Spleen (tissue), 11 donors: Measurements from ENCODE around the gene RGS7BP. TPM values are rescaled to one million over a fixed set of nuclear protein-coding genes. Genes with fewer than 3 reads are reported as not detected.

Experiments used
- DNase-seq: peaks from one replicate; pipeline ENCODE4 v3.0.0-alpha.2; 2020
- H3K27ac ChIP-seq, 8 donors: fragments of 200-600 bp; sonication (generic) in 7 of 8; 1 replicate in 4 of 8; 2 replicates in 4 of 8; pipeline versions ENCODE4 v1.5.0 to v1.8.0; 2016 to 2021; ENCODE audit warnings: inconsistent platforms in 4 of 8, mild to moderate bottlenecking in 4 of 8, moderate library complexity in 1 of 8
- H3K27me3 ChIP-seq, 7 donors: fragments of 200-600 bp; sonication (generic) in 6 of 7; replicated peaks in 1 of 7; 1 replicate in 4 of 7; 2 replicates in 3 of 7; pipeline versions ENCODE4 v1.5.0 to v1.8.0; 2016 to 2021; ENCODE audit warnings: inconsistent platforms in 3 of 7, mild to moderate bottlenecking in 1 of 7
- H3K36me3 ChIP-seq, 6 donors: fragments of 200-600 bp; sonication (generic) in 5 of 6; 1 replicate in 4 of 6; 2 replicates in 2 of 6; pipeline versions ENCODE4 v1.5.0 to v1.8.0; 2016 to 2021; ENCODE audit warnings: inconsistent platforms in 2 of 6
- H3K4me1 ChIP-seq, 6 donors: fragments of 200-600 bp; sonication (generic) in 5 of 6; 1 replicate in 3 of 6; 2 replicates in 3 of 6; pipeline versions ENCODE4 v1.5.0 to v1.8.0; 2016 to 2021; ENCODE audit warnings: inconsistent platforms in 3 of 6
- H3K4me3 ChIP-seq, 8 donors: fragments of 200-600 bp; sonication (generic) in 7 of 8; 1 replicate in 4 of 8; 2 replicates in 4 of 8; pipeline versions ENCODE4 v1.5.0 to v1.8.0; 2016 to 2021; ENCODE audit warnings: inconsistent platforms in 4 of 8, mild to moderate bottlenecking in 4 of 8, moderate library complexity in 2 of 8
- H3K9me3 ChIP-seq, 8 donors: fragments of 200-600 bp; sonication (generic) in 7 of 8; 1 replicate in 4 of 8; 2 replicates in 4 of 8; pipeline versions ENCODE4 v1.5.0 to v1.8.0; 2016 to 2021; ENCODE audit warnings: inconsistent platforms in 4 of 8
- POLR2A ChIP-seq, 3 donors: fragments of 450-650 bp; IDR thresholded peaks; one replicate each; pipeline ENCODE4 v1.5.1; 2017; ENCODE audit warnings: antibody characterized with exemption in 3 of 3, mild to moderate bottlenecking in 1 of 3
- POLR2AphosphoS5 ChIP-seq, 3 donors: sonication (generic); formaldehyde crosslinking; IDR thresholded peaks; one replicate each; pipeline ENCODE4 v1.5.1; 2017; ENCODE audit warnings: antibody characterized with exemption in 3 of 3
- WGBS, 5 donors: extraction: QIAGEN DNeasy Blood & Tissue Kit in 3 of 5; methylation state at CpG; one replicate each; pipeline versions ENCODE4 v1.1.5 to v1.1.7; 2013 to 2018; 5-methylcytosine and 5-hydroxymethylcytosine counted together
- intact Hi-C: fragments of 100-400 bp; cut with DNase I; formaldehyde crosslinking; loops from one replicate; pipeline ENCODE4 v1.15.0; 2023; ENCODE audit warnings: low total_unique reads
- polyA plus RNA-seq, 3 donors: library from polyadenylated mRNA; stranded (reverse); fragments of 200-250 nt; gene quantifications; one replicate each; pipeline ENCODE4 v1.2.1, GENCODE V29; 2013
- total RNA-seq, 7 donors: library from RNA; depleted of rRNA in 3 of 7; stranded (reverse); fragments of >200 nt in 3 of 7; fragmentation: NEBNext Ultra II Directional in 4 of 7; extraction: Animal tissue kit (Norgen Biotek cat#: 25700) in 4 of 7; gene quantifications; one replicate each; pipeline versions ENCODE4 v1.1.0 to v1.2.1, GENCODE V29; 2016 to 2021
- TF ChIP-seq, protein P1 (sequence below), 11 experiments: fragments of 200-600 bp in 7 of 11; fragments of 450-650 bp in 4 of 11; sonication (generic) in 4 of 11; IDR thresholded peaks in 8 of 11; conservative IDR thresholded peaks in 3 of 11; 1 replicate in 7 of 11; 2 replicates in 4 of 11; pipeline versions ENCODE4 v1.4.0 to v1.8.0; 2016 to 2021; ENCODE audit warnings: antibody characterized with exemption in 11 of 11, inconsistent platforms in 4 of 11, mild to moderate bottlenecking in 1 of 11
- donor health status: healthy with polysubstance abuse.
- donor health status: DM: no; HTN: no; CAD: no; lungs with moderate emphysema.
- donor health status: DM: no; HTN: no; CAD: no.
- donor health status: Bipolar disorder and iron deficiency.
- donor health status: healthy.
- donor health status: DM: no; HTN: no; CAD: no.
- donor health status: DM: yes; HTN: yes; CAD: no.

RGS7BP gene
- total and polyA plus RNA-seq, 10 donors = 0.11 to 3.7 (median 0.73) TPM

DNA sequence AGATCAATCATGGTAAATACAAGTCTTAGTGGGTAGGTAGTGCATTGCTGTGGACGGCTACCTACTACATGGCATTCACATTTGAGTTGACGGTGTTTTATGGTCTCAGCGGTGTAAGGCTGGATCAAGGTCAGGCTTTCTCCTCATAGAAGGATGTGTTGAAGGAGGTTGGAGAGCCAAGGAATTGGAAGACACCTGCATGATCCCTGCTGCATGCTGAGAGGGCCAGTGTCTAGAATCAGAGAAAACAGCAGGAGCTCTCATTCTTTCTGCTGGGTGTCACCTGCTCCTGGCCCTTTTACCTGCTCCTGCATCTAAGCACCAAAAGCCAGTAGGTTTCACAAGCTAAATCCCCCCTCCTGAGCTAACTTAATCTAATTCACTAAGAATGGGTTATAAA, 88.2 kb downstream of the RGS7BP start:
- DNase-seq = no peak
- Histone ChIP-seq H3K27me3 (no peaks in the 10 kb centered on the region), H3K4me3 (no peak overlapping the region), H3K4me1 (no peaks in the 10 kb centered on the region), H3K27ac (no peak overlapping the region), H3K9me3 (no peaks in the 10 kb centered on the region), H3K36me3 (no peaks in the 10 kb centered on the region)
- TF ChIP-seq POLR2A (IDR thresholded peaks at IDR 0.05) (no peak), POLR2AphosphoS5 (IDR thresholded peaks at IDR 0.05) (no peak)
- TF ChIP-seq, protein P1, sequence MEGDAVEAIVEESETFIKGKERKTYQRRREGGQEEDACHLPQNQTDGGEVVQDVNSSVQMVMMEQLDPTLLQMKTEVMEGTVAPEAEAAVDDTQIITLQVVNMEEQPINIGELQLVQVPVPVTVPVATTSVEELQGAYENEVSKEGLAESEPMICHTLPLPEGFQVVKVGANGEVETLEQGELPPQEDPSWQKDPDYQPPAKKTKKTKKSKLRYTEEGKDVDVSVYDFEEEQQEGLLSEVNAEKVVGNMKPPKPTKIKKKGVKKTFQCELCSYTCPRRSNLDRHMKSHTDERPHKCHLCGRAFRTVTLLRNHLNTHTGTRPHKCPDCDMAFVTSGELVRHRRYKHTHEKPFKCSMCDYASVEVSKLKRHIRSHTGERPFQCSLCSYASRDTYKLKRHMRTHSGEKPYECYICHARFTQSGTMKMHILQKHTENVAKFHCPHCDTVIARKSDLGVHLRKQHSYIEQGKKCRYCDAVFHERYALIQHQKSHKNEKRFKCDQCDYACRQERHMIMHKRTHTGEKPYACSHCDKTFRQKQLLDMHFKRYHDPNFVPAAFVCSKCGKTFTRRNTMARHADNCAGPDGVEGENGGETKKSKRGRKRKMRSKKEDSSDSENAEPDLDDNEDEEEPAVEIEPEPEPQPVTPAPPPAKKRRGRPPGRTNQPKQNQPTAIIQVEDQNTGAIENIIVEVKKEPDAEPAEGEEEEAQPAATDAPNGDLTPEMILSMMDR (IDR thresholded peaks at IDR 0.05 in 8 of 11, conservative IDR thresholded peaks at IDR 0.05 in 3 of 11) = no peak
- intact Hi-C loops = no loop called here
- 74 to 98% (median 93%) methylated on average over 3 of the region's 3 CpGs for WGBS, 5 donors

DNA sequence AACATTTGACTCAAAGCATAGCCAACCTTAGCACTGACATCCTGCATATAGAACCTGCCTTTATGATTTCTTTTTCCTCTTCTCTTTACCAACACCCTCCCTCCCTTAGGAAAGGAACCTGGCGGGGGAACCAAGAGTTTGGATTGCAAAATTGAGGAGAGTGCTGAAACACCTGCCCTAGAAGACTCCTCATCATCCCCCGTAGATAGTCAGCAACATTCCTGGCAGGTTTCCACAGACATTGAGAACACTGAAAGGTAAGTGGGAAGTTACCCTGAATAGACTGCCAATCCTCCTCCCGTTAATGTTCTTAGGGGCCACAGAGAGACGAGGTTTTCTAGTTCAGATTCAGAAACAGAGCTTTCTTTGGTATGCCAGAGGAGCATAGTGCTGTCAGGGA, 88.8 kb downstream of the RGS7BP start:
- TF ChIP-seq, protein P1 (IDR thresholded peaks at IDR 0.05 in 8 of 11, conservative IDR thresholded peaks at IDR 0.05 in 3 of 11) = no peak
- no peak for TF ChIP-seq POLR2AphosphoS5 (IDR thresholded peaks at IDR 0.05)
- TF ChIP-seq POLR2A (IDR thresholded peaks at IDR 0.05) = no peak
- H3K4me1 ChIP-seq = no peaks in the 10 kb centered on the region
- no peak overlapping the region for H3K27ac ChIP-seq
- WGBS, 5 donors = 76 to 81% (median 78%) methylated on average over 4 of the region's 4 CpGs
- no peak for DNase-seq
- no peak overlapping the region for H3K4me3 ChIP-seq
- no peaks in the 10 kb centered on the region for H3K27me3 ChIP-seq
- no peaks in the 10 kb centered on the region for H3K36me3 ChIP-seq
- no peaks in the 10 kb centered on the region for H3K9me3 ChIP-seq
- intact Hi-C loops = no loop called here

DNA sequence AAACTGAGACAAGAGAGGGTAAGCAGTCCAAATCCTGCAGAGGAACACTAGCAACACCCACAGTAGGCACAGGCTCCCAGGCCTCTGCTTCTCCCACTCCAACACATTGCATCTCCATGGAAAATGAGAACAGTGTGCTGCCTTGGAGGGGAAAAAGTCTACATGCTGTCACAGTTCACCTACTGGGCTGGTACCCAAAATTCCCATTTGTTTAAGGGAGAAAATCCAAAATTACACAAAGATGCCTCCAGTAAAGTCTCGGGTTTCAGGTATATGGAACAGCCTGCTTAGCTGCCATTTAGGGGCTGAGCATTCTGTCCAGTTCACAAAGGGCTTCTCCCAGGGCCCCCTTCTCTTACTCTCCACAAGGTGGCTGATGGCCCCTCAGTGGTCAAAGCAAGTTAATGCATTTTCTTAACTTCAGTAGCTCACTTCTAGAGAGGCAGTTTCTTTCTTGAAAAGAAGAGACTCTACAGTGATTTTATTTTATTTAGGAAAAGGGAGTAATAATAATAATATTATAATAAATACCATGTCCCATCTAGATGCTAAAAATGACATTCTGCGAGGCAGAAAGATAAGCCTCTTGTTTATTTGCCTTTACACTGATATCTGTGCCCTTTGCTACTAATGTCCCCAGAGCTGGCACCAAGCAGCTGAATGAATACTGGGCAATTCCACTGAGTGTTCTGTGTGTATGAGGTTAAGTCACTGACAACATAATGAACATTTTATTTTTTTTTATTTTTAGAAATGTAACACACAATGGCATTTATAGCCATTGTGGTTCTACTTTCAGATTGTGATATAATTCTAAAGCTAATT, 89.4 kb downstream of the RGS7BP start:
- WGBS, 5 donors = 58 to 92% (median 81%) methylated on average over 2 of the region's 2 CpGs
- Histone ChIP-seq H3K36me3 (no peaks in the 10 kb centered on the region), H3K4me3 (no peak overlapping the region), H3K9me3 (no peaks in the 10 kb centered on the region), H3K4me1 (no peaks in the 10 kb centered on the region), H3K27me3 (no peaks in the 10 kb centered on the region), H3K27ac (no peak overlapping the region)
- TF ChIP-seq, protein P1 (IDR thresholded peaks at IDR 0.05 in 8 of 11, conservative IDR thresholded peaks at IDR 0.05 in 3 of 11) = peak in 3 of 11 experiments; percentile 16 to 34 (median 31)
- TF ChIP-seq POLR2A (IDR thresholded peaks at IDR 0.05) = no peak
- DNase-seq = no peak
- intact Hi-C loops = no loop called here

DNA sequence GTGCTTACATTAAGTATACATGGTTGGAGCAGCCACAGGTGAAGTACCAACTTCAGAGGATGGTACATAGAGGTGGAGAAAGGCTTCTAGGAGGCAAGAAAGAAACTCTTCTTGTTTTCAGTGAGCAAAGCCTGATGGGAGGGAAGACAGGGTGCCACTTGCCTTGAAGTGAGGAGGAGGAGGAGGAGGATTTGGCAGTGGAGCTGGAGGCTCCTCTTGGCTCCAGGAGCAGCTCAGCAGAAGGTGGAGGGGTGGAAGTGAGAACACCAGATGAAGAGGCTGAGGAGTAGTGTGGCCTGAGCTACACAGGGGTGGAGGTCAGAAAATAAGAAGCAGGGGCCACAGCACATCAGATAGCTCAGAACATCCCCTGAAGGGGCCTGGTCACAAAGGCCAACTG, 93.4 kb downstream of the RGS7BP start:
- TF ChIP-seq, protein P1 (IDR thresholded peaks at IDR 0.05 in 8 of 11, conservative IDR thresholded peaks at IDR 0.05 in 3 of 11) = no peak
- no peak for TF ChIP-seq POLR2AphosphoS5 (IDR thresholded peaks at IDR 0.05)
- no peak for TF ChIP-seq POLR2A (IDR thresholded peaks at IDR 0.05)
- no peaks in the 10 kb centered on the region for H3K9me3 ChIP-seq
- intact Hi-C loops = no loop called here
- no peak overlapping the region for H3K27ac ChIP-seq
- no peaks in the 10 kb centered on the region for H3K4me1 ChIP-seq
- H3K36me3 ChIP-seq = no peaks in the 10 kb centered on the region
- DNase-seq = no peak
- H3K27me3 ChIP-seq = no peaks in the 10 kb centered on the region
- H3K4me3 ChIP-seq = no peak overlapping the region
